GM19463 (cell line): Measurements from ENCODE around the gene DECR2.

Experiments used
- ATAC-seq: cut with Tn5 transposase; IDR thresholded peaks from one replicate; pipeline ENCODE4 v1.9.1; 2021; ENCODE audit warnings: mild to moderate bottlenecking, moderate library complexity; ENCODE audit not compliant: unreplicated experiment

The DECR2 gene

GRCh38 chr16:364595-365491, 36.8 kb upstream of the DECR2 start:
- ATAC-seq = no peak

DNA sequence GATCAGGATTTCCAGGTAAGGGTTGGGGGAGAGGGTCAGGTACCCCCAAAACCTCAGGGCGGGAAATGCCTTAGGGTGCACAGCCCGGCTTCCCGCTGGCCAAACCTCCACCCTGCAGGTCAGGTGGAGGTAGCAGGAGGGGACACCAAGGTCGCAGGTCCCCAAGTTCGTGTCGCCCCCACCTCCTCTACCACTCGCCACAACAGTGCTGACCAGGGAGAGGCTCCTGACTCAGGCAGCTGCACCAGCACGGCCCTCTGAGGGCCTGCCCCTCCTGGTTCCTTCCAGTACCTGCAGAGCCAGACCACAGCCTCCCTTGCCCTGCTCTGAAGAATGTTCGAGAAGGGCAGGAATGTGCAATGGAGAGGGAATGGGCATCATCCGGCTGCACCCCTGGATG, 35.2 kb upstream of the DECR2 start:
- no peak for ATAC-seq

DNA sequence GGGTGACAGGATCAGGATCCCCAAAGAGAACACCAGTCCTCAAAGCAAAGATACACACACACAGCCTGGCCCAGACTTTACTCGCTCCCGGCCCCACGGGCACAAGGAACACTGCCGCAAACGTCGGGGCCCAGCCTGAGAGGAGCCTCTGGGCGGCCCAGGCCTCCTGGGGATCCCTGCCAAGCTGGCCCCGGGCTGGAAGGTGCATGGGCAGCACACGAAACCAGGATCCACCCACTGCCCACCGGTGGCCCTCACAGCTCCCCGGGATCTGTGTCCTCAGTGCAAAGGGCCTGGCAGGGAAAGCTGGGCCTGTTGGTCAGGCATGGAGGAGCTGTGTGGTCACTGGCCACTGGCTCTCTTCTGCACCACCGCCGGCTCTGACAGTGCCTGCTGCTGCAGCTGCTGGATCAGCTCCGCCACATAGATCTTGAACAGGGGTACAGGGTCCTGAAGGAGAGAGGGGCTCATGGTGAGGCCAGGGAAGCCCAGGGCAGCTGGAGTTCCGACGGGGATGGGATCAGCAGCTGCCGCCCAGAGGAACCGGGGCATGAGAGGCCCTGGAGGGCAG, 34.3 kb upstream of the DECR2 start:
- no peak for ATAC-seq

DNA sequence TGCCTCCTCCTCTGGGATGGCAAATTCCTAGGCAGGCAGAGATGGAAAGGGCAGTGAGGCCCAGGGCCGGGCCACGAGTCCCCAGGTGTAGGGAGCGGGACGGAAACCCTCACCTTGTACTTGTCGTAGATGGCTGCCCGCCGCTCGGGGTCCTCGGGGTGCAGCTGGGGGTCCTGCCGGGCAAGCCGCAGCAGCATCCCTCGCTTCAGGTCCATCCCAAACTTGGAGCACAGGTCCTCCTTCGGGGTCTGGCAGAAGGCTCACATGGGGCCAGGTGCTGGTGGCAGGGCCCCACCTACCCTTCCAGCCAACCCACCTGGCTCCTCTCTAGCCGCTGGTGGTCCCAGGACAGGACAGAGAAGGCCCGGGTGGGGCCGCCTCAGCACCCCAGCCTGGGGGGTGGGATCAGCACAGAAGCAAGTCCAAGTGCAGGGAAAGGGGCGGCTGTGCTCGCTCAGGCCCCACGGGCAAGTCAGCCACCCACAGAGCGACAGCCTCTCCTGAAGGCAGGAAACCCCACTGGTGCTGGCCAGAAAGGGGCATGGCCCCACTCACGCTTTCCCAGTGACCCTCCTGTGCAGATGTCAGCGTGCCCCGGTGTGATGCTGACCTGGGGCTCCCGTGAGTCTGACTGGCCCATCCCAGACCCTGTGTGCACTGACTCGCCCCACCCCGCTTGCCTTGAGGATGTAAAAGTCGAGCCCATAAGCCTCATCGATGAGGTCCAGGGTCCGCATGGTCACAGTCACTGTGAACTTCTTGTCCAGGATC, 33.1 kb upstream of the DECR2 start:
- ATAC-seq = no peak

DNA sequence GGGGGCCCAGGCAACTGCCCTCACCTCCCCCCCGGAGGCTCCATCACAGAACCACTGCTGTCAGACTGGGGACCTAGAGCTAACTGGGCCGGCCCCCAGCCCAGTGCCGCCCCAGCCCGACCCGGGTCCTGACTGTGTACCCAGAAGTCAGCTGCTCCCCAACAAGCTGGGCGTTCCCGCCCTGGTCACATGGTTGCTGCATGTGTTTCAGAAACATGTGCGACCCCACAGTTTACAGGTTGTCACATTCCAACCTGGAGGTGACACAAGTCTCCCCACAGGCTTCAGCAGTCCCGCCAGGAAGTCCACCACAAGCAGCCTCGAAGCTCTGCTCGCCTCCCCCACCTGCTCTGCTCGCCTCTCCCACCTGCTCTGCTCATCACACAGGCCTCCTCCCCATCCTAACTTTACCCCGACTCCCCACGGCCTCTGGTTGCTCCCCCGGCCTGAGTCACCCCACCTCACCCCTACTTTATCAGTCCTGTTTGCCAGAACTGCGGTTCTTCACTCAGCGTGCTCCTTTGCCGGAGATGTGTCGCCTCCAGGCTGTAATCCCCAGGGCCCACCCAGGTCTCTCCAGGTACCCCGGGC, 32.3 kb upstream of the DECR2 start:
- ATAC-seq = no peak

GRCh38 chr16:369866-370436, 31.7 kb upstream of the DECR2 start:
- ATAC-seq = no peak

DNA sequence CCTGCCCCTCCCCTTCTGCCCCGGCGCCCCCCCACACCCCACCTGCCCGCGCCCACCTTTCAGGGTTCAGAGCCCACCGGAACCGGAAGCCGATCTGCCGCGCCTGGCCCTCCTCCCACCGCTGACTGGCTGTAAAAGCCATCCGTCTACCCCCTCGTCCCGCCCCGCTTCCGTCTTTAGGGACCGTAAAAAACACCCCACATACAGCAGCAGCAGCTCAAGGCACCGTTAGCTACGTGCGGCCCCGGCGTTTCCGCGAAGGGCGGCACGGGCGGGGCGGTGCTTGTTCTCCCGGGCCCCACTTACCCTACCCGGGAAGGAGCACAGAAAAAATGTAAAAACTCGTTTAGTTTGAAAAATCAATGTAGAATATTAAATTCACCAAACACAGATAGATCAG, 31.2 kb upstream of the DECR2 start, which contains the start of gene MRPL28:
Gene MRPL28 (minus strand): TSS at position 96 of the 400 bp plus-strand sequence. CDS start 320 bp downstream, outside the sequence.
- peak; percentile 88 for ATAC-seq

DNA sequence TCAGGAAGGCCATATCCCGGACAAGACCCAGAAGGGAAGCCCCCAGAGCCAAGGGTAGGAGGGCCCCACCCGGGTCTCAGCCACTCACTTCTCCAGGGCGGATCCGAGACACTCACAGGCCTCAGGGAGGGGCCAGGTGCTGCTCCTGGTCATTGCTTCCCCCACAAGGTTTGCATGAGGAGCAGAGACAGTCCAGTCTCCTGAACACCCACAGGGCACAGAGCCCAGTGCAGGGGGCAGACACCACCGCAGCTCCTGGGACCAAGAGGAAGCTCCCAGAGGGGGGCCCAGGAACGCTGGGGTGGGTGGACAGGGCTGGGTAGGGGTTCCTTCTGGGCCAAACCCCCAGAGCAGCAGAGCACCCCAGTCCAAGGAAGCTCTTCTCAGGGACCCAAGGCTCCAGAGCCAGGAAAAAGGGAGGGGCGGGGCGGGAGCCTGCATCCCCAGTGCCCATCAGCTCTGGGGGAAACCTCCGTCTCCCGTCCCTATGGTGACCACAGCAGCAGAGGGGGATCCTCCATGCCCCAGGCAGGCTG, 30.6 kb upstream of the DECR2 start:
- ATAC-seq = no peak

GRCh38 chr16:371515-372301, 30.0 kb upstream of the DECR2 start:
- ATAC-seq = no peak

DNA sequence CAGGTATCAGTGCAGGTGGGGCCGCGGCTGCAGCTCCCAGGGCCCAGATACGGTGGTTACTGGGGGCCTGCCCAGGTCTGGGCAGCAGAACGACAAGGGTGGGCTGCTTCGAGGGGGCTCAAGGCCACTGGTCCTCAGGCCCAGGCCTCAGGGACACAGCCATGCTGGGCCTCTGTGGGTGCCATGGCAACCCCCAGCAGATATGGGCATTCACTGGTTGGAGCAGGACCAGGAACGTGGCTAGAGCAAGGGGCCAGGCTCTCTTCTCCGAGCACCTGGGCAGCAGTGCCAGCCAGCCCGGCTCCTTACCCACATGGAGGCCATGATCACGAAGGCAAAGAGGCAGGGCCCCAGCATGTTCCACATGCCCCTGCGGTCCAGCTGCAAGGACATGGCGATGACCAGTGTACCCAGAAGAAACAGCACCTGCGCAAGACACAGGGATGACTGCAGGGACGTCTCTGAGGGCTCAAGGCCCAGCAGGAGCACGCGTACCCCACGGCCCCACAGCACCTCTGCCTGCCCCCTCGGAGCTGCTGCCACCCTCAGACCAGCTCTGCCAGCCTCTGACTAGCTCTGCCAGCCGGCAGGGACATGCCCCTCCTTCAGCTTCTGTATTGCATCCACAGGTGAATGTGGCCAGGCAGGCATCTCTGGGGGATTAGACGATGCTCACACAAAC, 29.2 kb upstream of the DECR2 start:
- no peak for ATAC-seq

GRCh38 chr16:373020-373598, 28.6 kb upstream of the DECR2 start:
- no peak for ATAC-seq

DNA sequence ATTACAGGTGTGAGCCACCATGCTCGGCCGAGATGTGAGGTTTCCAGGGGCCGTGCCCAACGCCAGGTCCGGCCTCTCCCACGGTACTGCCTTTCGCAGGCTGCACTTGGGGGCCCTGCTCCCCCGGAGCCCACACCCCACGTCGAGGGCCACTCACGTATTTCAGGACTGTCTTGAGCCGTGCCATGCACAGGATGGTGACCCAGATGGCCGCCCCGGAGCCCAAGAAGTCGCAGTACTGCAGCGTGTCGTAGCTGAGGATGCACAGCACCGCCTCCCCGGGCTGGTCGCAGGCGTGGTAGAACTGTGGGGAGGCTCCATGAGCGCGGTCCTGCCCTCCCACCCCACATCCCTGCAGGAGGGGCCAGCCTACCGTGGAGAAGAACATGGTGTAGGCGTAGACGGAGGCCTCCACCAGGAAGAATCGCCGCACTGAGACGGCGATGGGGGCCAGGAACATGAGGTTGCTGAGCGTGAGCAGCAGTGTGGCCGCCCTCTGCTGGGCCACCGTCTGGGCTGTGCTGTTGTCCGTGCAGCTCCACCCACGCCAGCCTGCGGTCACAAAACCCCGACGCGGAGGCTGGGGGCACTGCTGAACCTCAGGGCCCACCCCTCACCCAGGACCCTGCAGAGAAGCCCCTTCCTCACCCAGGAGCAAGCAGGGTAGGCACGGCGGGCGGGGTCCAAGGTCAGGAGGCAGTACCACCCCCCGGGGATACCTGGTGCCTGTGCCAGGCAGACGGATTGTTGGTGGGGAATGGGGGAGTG, 27.7 kb upstream of the DECR2 start:
- no peak for ATAC-seq

DNA sequence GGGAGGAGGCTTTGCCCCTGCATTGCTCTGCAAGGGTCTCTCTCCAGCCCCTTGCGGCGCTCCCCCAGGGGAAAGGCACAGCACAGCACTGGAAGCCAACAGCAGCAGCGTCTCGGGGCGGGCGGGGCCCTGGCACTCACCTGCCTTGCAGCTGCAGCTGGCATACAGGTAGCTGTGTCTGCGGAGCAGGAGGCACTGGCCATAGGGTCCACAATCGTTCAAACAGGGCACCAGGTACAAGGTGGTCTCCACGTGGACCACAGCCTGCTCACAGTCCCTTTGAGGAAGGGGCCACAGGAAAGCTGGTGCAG, 27.1 kb upstream of the DECR2 start:
- no peak for ATAC-seq

GRCh38 chr16:375212-375611, 26.5 kb upstream of the DECR2 start:
- no peak for ATAC-seq

- ATAC-seq = no peak
Measured at GRCh38 chr16:375927-376816, 25.5 kb upstream of the DECR2 start.

GRCh38 chr16:376817-377418, 24.8 kb upstream of the DECR2 start:
- ATAC-seq = no peak

- ATAC-seq = no peak
Measured at GRCh38 chr16:377419-377951, 24.2 kb upstream of the DECR2 start.
